Smooth muscle cell (in vitro differentiated cells): Measurements from ENCODE around the gene ANAPC7. TPM values are rescaled to one million over a fixed set of nuclear protein-coding genes. Genes with fewer than 3 reads are reported as not detected.

Source experiments
- DNase-seq: peaks from one replicate; lab custom pipeline; 2025; ENCODE audit not compliant: unreplicated experiment; lab: John Stamatoyannopoulos, UW
- H2AFZ ChIP-seq: fragments of 200-600 bp; sonication (generic); 2 replicates; pipeline ENCODE4 v1.6.0; 2016; ENCODE audit warnings: antibody characterized with exemption, low read depth, mild to moderate bottlenecking
- H3F3A ChIP-seq: fragments of 200-600 bp; sonication (generic); 2 replicates; pipeline ENCODE4 v1.6.0; 2017; ENCODE audit warnings: antibody characterized with exemption, low read depth
- H3K27ac ChIP-seq: fragments of 200-600 bp; sonication (generic); 2 replicates; pipeline ENCODE4 v1.5.1; 2016; ENCODE audit warnings: low read depth, mild to moderate bottlenecking
- H3K27me3 ChIP-seq: fragments of 200-600 bp; sonication (generic); 2 replicates; pipeline ENCODE4 v1.6.1; 2016; ENCODE audit warnings: low read depth, mild to moderate bottlenecking
- H3K36me3 ChIP-seq: fragments of 200-600 bp; sonication (generic); 2 replicates; pipeline ENCODE4 v1.5.1; 2016; ENCODE audit warnings: low read depth
- H3K4me1 ChIP-seq: fragments of 200-600 bp; sonication (generic); 2 replicates; pipeline ENCODE4 v1.5.1; 2016; ENCODE audit warnings: low read depth
- H3K4me2 ChIP-seq: fragments of 200-600 bp; sonication (generic); 2 replicates; pipeline ENCODE4 v1.6.0; 2016; ENCODE audit warnings: mild to moderate bottlenecking
- H3K4me3 ChIP-seq: fragments of 200-600 bp; sonication (generic); 2 replicates; pipeline ENCODE4 v1.5.1; 2016; ENCODE audit warnings: mild to moderate bottlenecking
- H3K79me2 ChIP-seq: fragments of 200-600 bp; sonication (generic); 2 replicates; pipeline ENCODE4 v1.6.0; 2016; ENCODE audit warnings: low read depth, mild to moderate bottlenecking
- H3K9ac ChIP-seq: fragments of 200-600 bp; sonication (generic); 2 replicates; pipeline ENCODE4 v1.6.0; 2016; ENCODE audit warnings: low read depth
- H3K9me3 ChIP-seq: fragments of 200-600 bp; sonication (generic); replicated peaks from 2 replicates; pipeline ENCODE4 v1.5.1; 2016; ENCODE audit warnings: low read depth
- H4K20me1 ChIP-seq: fragments of 200-600 bp; sonication (generic); 2 replicates; pipeline ENCODE4 v1.6.0; 2016; ENCODE audit warnings: low read depth
- CTCF ChIP-seq: fragments of 200-600 bp; sonication (generic); IDR thresholded peaks from 2 replicates; pipeline ENCODE4 v1.5.1; 2017; ENCODE audit warnings: borderline replicate concordance, mild to moderate bottlenecking, antibody characterized with exemption; ENCODE audit not compliant: insufficient read depth, poor library complexity, severe bottlenecking
- WGBS: methylation state at CpG from one replicate; pipeline ENCODE4 v1.1.7; 2016; ENCODE audit warnings: low lambda C conversion rate; 5-methylcytosine and 5-hydroxymethylcytosine counted together
- polyA plus RNA-seq: library from polyadenylated mRNA; unstranded; fragments of >200 nt; fragmentation: Nextera tagmentation; extraction: Ambion mirVana; gene quantifications from 2 replicates; pipeline ENCODE4 v1.2.1, GENCODE V29; 2016
- total RNA-seq: library from RNA; depleted of rRNA; stranded (reverse); fragments of >200 nt; gene quantifications from 2 replicates; pipeline ENCODE4 v1.2.3, GENCODE V29; 2014

Gene ANAPC7
- total and polyA plus RNA-seq, 2 experiments from 2014 or later: 22.1 to 36.8 TPM

- no peaks in the 10 kb centered on the region for H3K27me3 ChIP-seq
- no peak for DNase-seq
- no peaks in the 10 kb centered on the region for H3K79me2 ChIP-seq
- no peak overlapping the region for H3K9ac ChIP-seq
- H3K36me3 ChIP-seq: no peaks in the 10 kb centered on the region
- no peaks in the 10 kb centered on the region for H3F3A ChIP-seq
- H3K4me2 ChIP-seq: no peak overlapping the region
- no peaks in the 10 kb centered on the region for H3K9me3 ChIP-seq
- H3K4me3 ChIP-seq: no peak overlapping the region
- no peak for TF ChIP-seq CTCF
- H4K20me1 ChIP-seq: no peaks in the 10 kb centered on the region
- no peak overlapping the region for H3K27ac ChIP-seq
- no peak overlapping the region for H2AFZ ChIP-seq
- WGBS: 75% methylated on average over 2 of the region's 2 CpGs
- no peaks in the 10 kb centered on the region for H3K4me1 ChIP-seq
Measured at GRCh38 chr12:110373425-110373824, 30.1 kb downstream of the ANAPC7 start.

GRCh38 chr12:110373025-110373424 lies 30.5 kb downstream of the ANAPC7 start:
- Histone ChIP-seq H3K27me3 (no peaks in the 10 kb centered on the region), H2AFZ (no peak overlapping the region), H3K4me2 (no peak overlapping the region), H3K36me3 (no peaks in the 10 kb centered on the region), H3K4me3 (no peak overlapping the region), H3K9ac (no peak overlapping the region), H3F3A (no peaks in the 10 kb centered on the region), H4K20me1 (no peaks in the 10 kb centered on the region), H3K27ac (no peak overlapping the region), H3K9me3 (no peaks in the 10 kb centered on the region), H3K79me2 (no peaks in the 10 kb centered on the region), H3K4me1 (no peaks in the 10 kb centered on the region)
- 89% methylated on average over 4 of the region's 4 CpGs for WGBS
- no peak for DNase-seq
- TF ChIP-seq CTCF: no peak

GRCh38 chr12:110372056-110372425 lies 31.5 kb downstream of the ANAPC7 start:
- Histone ChIP-seq H3K36me3 (no peaks in the 10 kb centered on the region), H3K9ac (no peak overlapping the region), H3K9me3 (no peaks in the 10 kb centered on the region), H3K27ac (no peak overlapping the region), H3K4me3 (no peak overlapping the region), H3K4me1 (no peaks in the 10 kb centered on the region), H3K79me2 (no peaks in the 10 kb centered on the region), H3K4me2 (no peak overlapping the region), H3F3A (no peaks in the 10 kb centered on the region), H2AFZ (no peak overlapping the region), H3K27me3 (no peaks in the 10 kb centered on the region), H4K20me1 (no peaks in the 10 kb centered on the region)
- 94% methylated on average over 7 of the region's 7 CpGs for WGBS
- no peak for TF ChIP-seq CTCF
- no peak for DNase-seq

- 87% methylated on average over 13 of the region's 13 CpGs for WGBS
Measured at GRCh38 chr12:110371408-110372055, 32.0 kb downstream of the ANAPC7 start.

More at GRCh38 chr12:110371408-110372055, 32.0 kb downstream of the ANAPC7 start:
- Histone ChIP-seq H3K79me2 (no peaks in the 10 kb centered on the region), H2AFZ (no peak overlapping the region), H3K36me3 (no peaks in the 10 kb centered on the region), H3F3A (no peaks in the 10 kb centered on the region), H3K27ac (peak overlapping the region; percentile 35), H3K9ac (no peak overlapping the region), H3K27me3 (no peaks in the 10 kb centered on the region), H3K4me2 (no peak overlapping the region), H3K4me3 (no peak overlapping the region), H3K4me1 (no peaks in the 10 kb centered on the region), H4K20me1 (no peaks in the 10 kb centered on the region), H3K9me3 (no peaks in the 10 kb centered on the region)
- no peak for DNase-seq
- TF ChIP-seq CTCF: no peak
